Type B pancreatic cell (in vitro differentiated cells): ENCODE measurements around the gene ALKBH8. TPM values are rescaled to one million over a fixed set of nuclear protein-coding genes. Genes with fewer than 3 reads are reported as not detected.
A peak's percentile ranks its signal among the peaks of the same experiment; 100 is the strongest.

Experiments used
- DNase-seq: peaks from one replicate; pipeline ENCODE4 v3.0.0; 2021; ENCODE audit warnings: mixed read lengths; ENCODE audit not compliant: unreplicated experiment; ENCODE audit errors: extremely low spot score
- H3K27ac Mint-ChIP-seq: 2 replicates; pipeline ENCODE4 v1.8.0; 2021; ENCODE audit warnings: mild to moderate bottlenecking, mixed read lengths
- H3K27me3 Mint-ChIP-seq: 2 replicates; pipeline ENCODE4 v1.8.0; 2021; ENCODE audit warnings: mixed read lengths
- H3K36me3 Mint-ChIP-seq: 2 replicates; pipeline ENCODE4 v1.8.0; 2021; ENCODE audit warnings: mixed read lengths
- H3K4me1 Mint-ChIP-seq: one replicate; pipeline ENCODE4 v1.8.0; 2021; ENCODE audit warnings: mixed read lengths; ENCODE audit not compliant: unreplicated experiment
- H3K4me3 Mint-ChIP-seq: 2 replicates; pipeline ENCODE4 v1.8.0; 2021; ENCODE audit warnings: mild to moderate bottlenecking, mixed read lengths
- H3K9me3 Mint-ChIP-seq: 2 replicates; pipeline ENCODE4 v1.8.0; 2021; ENCODE audit warnings: mixed read lengths
- CTCF ChIP-seq: fragments of 200-600 bp; sonication (generic); conservative IDR thresholded peaks from 2 replicates; pipeline ENCODE4 v1.5.0; 2021; ENCODE audit warnings: antibody characterized with exemption, mild to moderate bottlenecking
- total RNA-seq: library from RNA; stranded (reverse); gene quantifications from 2 replicates; pipeline ENCODE4 v1.2.1, GENCODE V29; 2021; ENCODE audit warnings: low replicate concordance

ALKBH8 gene
- total RNA-seq, 1 donor from 2014 or later: 7.8 TPM

GRCh38 chr11:107592231-107592590 is 26.7 kb upstream of the ALKBH8 start:
- no peak for TF ChIP-seq CTCF
- H3K9me3 Mint-ChIP-seq: no peaks in the 10 kb centered on the region
- peaks cover 4% of the 10 kb centered on the region for H3K36me3 Mint-ChIP-seq
- peak overlapping the region; percentile 93 for H3K4me3 Mint-ChIP-seq
- H3K27ac Mint-ChIP-seq: peak overlapping the region; percentile 27
- H3K27me3 Mint-ChIP-seq: peaks cover 85% of the 10 kb centered on the region
- no peak for DNase-seq
- H3K4me1 Mint-ChIP-seq: peaks cover 23% of the 10 kb centered on the region

GRCh38 chr11:107591378-107592230 is 26.1 kb upstream of the ALKBH8 start:
- no peaks in the 10 kb centered on the region for H3K9me3 Mint-ChIP-seq
- DNase-seq: no peak
- peaks cover 86% of the 10 kb centered on the region for H3K27me3 Mint-ChIP-seq
- H3K27ac Mint-ChIP-seq: peak overlapping the region; percentile 27
- H3K4me1 Mint-ChIP-seq: peaks cover 23% of the 10 kb centered on the region
- peaks cover 4% of the 10 kb centered on the region for H3K36me3 Mint-ChIP-seq
- peak overlapping the region; percentile 93 for H3K4me3 Mint-ChIP-seq
- no peak for TF ChIP-seq CTCF

GRCh38 chr11:107590460-107591377 is 25.2 kb upstream of the ALKBH8 start, which contains the start of gene ELMOD1:
ELMOD1 (plus strand) TSS chr11:107591147; CDS start chr11:107618190, 27,043 bp downstream.
- Mint-ChIP-seq H3K36me3 (peaks cover 4% of the 10 kb centered on the region), H3K27me3 (peaks cover 94% of the 10 kb centered on the region), H3K4me1 (peaks cover 23% of the 10 kb centered on the region), H3K4me3 (peak within 1 kb of the TSS; percentile 93), H3K9me3 (no peaks in the 10 kb centered on the region), H3K27ac (peak within 1 kb of the TSS; percentile 54)
- peak; percentile 74 for DNase-seq
- TF ChIP-seq CTCF: peak; percentile 47

DNA sequence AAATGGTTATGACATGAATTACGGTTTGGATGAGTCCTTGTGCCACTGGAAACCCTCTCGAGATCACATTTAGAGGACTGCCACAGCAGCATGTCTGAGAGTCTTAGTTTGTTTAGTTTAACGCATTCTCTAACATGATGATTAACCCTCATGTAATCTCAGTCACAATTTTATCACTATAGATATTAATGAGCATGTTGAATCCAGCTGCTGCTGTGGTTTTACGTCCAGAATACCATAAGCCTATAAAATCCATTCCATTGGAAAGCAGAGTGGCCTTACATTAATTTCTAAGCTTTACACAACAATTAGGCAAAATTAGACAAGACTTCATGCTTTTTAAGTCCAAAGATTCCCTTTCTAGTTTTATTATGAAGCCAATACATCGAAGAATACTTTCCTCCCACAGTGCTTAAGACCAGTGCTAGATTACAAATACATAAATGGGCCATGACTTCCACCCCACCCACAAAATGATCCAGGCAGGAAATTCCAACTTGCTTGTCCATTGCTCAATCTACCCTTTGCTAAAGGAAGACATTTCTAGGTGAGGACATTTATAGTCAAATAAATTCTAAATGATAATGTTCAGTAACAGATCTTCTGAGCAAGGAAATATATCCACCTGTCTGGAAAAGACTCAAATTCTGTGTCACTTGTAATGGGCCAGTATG is 21.9 kb upstream of the ALKBH8 start:
- DNase-seq: no peak
- Mint-ChIP-seq H3K27ac (no peak overlapping the region), H3K9me3 (no peaks in the 10 kb centered on the region), H3K27me3 (peaks cover 71% of the 10 kb centered on the region), H3K4me3 (no peak overlapping the region), H3K4me1 (peaks cover 10% of the 10 kb centered on the region), H3K36me3 (peaks cover 4% of the 10 kb centered on the region)
- TF ChIP-seq CTCF: no peak

- no peak for TF ChIP-seq CTCF
- H3K9me3 Mint-ChIP-seq: no peaks in the 10 kb centered on the region
- H3K27me3 Mint-ChIP-seq: peaks cover 42% of the 10 kb centered on the region
- no peak for DNase-seq
- peaks cover 4% of the 10 kb centered on the region for H3K36me3 Mint-ChIP-seq
- no peak overlapping the region for H3K4me3 Mint-ChIP-seq
- H3K4me1 Mint-ChIP-seq: no peaks in the 10 kb centered on the region
- H3K27ac Mint-ChIP-seq: no peak overlapping the region
Observed at GRCh38 chr11:107583629-107584195, 18.2 kb upstream of the ALKBH8 start.
